PC-3 (cell line): ENCODE data around the gene TC2N. TPM values are rescaled to one million over a fixed set of nuclear protein-coding genes. Genes with fewer than 3 reads are reported as not detected.

Source experiments
- ATAC-seq: fragments of 200-7000 bp; cut with Tn5 transposase; 2 replicates; pipeline ENCODE4 v1.9.1; 2020; ENCODE audit warnings: mild to moderate bottlenecking, moderate library complexity
- BruUV-seq: library from RNA; stranded (reverse); fragments of 400-500 nt; replicated peaks from 2 replicates; lab custom pipeline; 2021; lab: Mats Ljungman, UMichigan
- CTCF ChIA-PET: fragments of 300-600 bp; sonication (Branson Sonifier 250); formaldehyde crosslinking; loops from one replicate; lab custom pipeline; 2022; ENCODE audit warnings: antibody characterized with exemption; lab: Charles Lee
- POLR2A ChIA-PET: fragments of 300-600 bp; sonication (Branson Sonifier 250); formaldehyde crosslinking; loops from one replicate; lab custom pipeline; 2022; ENCODE audit warnings: antibody characterized with exemption; ENCODE audit not compliant: unreplicated experiment; lab: Charles Lee
- DNase-seq: peaks from one replicate; pipeline ENCODE4 v3.0.0-alpha.2; 2015
- H2AFZ ChIP-seq: fragments of 300-600 bp; sonication (generic); 2 replicates; pipeline ENCODE4 v1.6.0; 2016; ENCODE audit warnings: antibody characterized with exemption, low read length
- H3F3A ChIP-seq: fragments of 300-600 bp; sonication (generic); one replicate; pipeline ENCODE4 v1.6.0; 2017; ENCODE audit warnings: antibody characterized with exemption, low read length, control low read depth, mild to moderate bottlenecking; ENCODE audit not compliant: unreplicated experiment
- H3K27ac ChIP-seq: fragments of 300-600 bp; sonication (generic); 2 replicates; pipeline ENCODE4 v1.5.1; 2016; ENCODE audit warnings: mild to moderate bottlenecking, low read length
- H3K27me3 ChIP-seq: fragments of 300-600 bp; sonication (generic); 2 replicates; pipeline ENCODE4 v1.6.1; 2016; ENCODE audit warnings: low read length, mixed read lengths
- H3K36me3 ChIP-seq: fragments of 300-600 bp; sonication (generic); 2 replicates; pipeline ENCODE4 v1.6.1; 2016; ENCODE audit warnings: low read depth, mixed run types, low read length, mixed read lengths
- H3K4me1 ChIP-seq: fragments of 300-600 bp; sonication (generic); 2 replicates; pipeline ENCODE4 v1.5.1; 2016; ENCODE audit warnings: low read length; ENCODE audit not compliant: insufficient read depth
- H3K4me2 ChIP-seq: fragments of 300-600 bp; sonication (generic); 2 replicates; pipeline ENCODE4 v1.6.0; 2016; ENCODE audit warnings: low read length
- H3K4me3 ChIP-seq: fragments of 300-600 bp; sonication (generic); 2 replicates; pipeline ENCODE4 v1.5.1; 2016; ENCODE audit warnings: mild to moderate bottlenecking, low read length, mixed read lengths
- H3K79me2 ChIP-seq: fragments of 300-600 bp; sonication (generic); 2 replicates; pipeline ENCODE4 v1.6.1; 2017; ENCODE audit warnings: low read length, mixed read lengths
- H3K9ac ChIP-seq: fragments of 300-600 bp; sonication (generic); 2 replicates; pipeline ENCODE4 v1.6.0; 2016; ENCODE audit warnings: mild to moderate bottlenecking, low read length
- H3K9me2 ChIP-seq: fragments of 300-600 bp; sonication (generic); replicated peaks from 2 replicates; pipeline ENCODE4 v1.6.1; 2016; ENCODE audit warnings: mixed run types, low read length, mixed read lengths
- H3K9me3 ChIP-seq: fragments of 300-600 bp; sonication (generic); 2 replicates; pipeline ENCODE4 v1.6.1; 2016; ENCODE audit warnings: low read length, mixed read lengths
- H4K20me1 ChIP-seq: fragments of 300-600 bp; sonication (generic); 2 replicates; pipeline ENCODE4 v1.6.1; 2016; ENCODE audit warnings: low read length, mixed read lengths
- EZH2 ChIP-seq: fragments of 300-600 bp; sonication (generic); IDR thresholded peaks from one replicate; pipeline ENCODE4 v1.6.1; 2017; ENCODE audit warnings: antibody characterized with exemption, mild to moderate bottlenecking, low read length; ENCODE audit not compliant: unreplicated experiment
- EZH2phosphoT487 ChIP-seq: fragments of 300-600 bp; sonication (generic); IDR thresholded peaks from 2 replicates; pipeline ENCODE4 v1.6.1; 2018; ENCODE audit warnings: mild to moderate bottlenecking, antibody characterized with exemption, low read length, borderline replicate concordance
- intact Hi-C: fragments of 100-400 bp; cut with micrococcal nuclease; formaldehyde crosslinking; loops from 2 replicates; pipeline ENCODE4 v1.9.0; 2023
- total RNA-seq: library from RNA; depleted of rRNA; stranded (reverse); fragments of >200 nt; gene quantifications from 2 replicates; pipeline ENCODE4 v1.2.3, GENCODE V29; 2014
- TF ChIP-seq, protein P1 (sequence below): fragments of 300-600 bp; sonication (generic); conservative IDR thresholded peaks from 2 replicates; pipeline ENCODE4 v1.5.1; 2017; ENCODE audit warnings: antibody characterized with exemption, low read depth, mild to moderate bottlenecking, low read length

Gene TC2N
- total RNA-seq, 1 experiment from 2014 or later: 6.2 TPM

DNA sequence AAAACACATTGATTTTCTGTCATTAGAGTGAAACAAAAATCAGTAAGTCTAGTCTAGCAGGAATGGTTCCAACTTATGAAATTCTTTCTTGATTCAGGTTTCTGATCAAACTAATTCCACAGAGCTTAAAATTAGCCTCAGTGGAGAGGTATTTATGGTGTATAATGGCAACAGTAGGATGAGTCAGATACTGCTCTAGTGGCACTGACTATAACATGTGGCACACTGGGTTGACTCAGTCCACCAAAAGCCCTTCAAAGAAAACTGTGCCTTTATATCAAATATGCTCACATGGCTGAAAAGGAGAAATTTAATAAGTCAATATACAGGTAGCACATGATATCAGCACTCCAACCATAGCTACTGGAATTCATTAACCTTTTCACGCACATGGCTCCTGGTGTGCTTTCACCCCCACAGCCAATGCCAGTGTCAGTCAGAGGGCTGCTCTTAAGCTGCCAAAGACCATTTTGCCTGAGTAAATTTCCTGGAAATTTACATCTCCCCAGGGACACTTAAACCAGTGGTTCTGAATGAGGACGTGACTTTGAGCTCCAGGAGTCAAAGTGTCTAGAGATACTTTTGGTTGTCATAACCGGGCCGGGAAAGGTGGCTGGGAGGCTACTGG, 113.7 kb downstream of the TC2N start:
- no peaks in the 10 kb centered on the region for H3K27me3 ChIP-seq

GRCh38 chr14:91752961-91753360, 114.4 kb downstream of the TC2N start:
- Histone ChIP-seq H3K9me2 (no peaks in the 10 kb centered on the region), H3K4me2 (no peak overlapping the region), H3K27me3 (no peaks in the 10 kb centered on the region), H3K9ac (no peak overlapping the region), H3K4me3 (no peak overlapping the region), H3K4me1 (peaks cover 33% of the 10 kb centered on the region), H3K27ac (no peak overlapping the region), H3K9me3 (no peaks in the 10 kb centered on the region), H2AFZ (no peak overlapping the region), H3K79me2 (no peaks in the 10 kb centered on the region), H4K20me1 (no peaks in the 10 kb centered on the region), H3K36me3 (no peaks in the 10 kb centered on the region), H3F3A (no peaks in the 10 kb centered on the region)
- ChIA-PET CTCF (no interaction called here), POLR2A (no interaction called here)
- TF ChIP-seq, protein P1, sequence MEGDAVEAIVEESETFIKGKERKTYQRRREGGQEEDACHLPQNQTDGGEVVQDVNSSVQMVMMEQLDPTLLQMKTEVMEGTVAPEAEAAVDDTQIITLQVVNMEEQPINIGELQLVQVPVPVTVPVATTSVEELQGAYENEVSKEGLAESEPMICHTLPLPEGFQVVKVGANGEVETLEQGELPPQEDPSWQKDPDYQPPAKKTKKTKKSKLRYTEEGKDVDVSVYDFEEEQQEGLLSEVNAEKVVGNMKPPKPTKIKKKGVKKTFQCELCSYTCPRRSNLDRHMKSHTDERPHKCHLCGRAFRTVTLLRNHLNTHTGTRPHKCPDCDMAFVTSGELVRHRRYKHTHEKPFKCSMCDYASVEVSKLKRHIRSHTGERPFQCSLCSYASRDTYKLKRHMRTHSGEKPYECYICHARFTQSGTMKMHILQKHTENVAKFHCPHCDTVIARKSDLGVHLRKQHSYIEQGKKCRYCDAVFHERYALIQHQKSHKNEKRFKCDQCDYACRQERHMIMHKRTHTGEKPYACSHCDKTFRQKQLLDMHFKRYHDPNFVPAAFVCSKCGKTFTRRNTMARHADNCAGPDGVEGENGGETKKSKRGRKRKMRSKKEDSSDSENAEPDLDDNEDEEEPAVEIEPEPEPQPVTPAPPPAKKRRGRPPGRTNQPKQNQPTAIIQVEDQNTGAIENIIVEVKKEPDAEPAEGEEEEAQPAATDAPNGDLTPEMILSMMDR: no peak
- TF ChIP-seq EZH2phosphoT487 (no peak), EZH2 (no peak)
- BruUV-seq: no TSS peak
- no peak for DNase-seq
- no peak for ATAC-seq
- intact Hi-C loops: no loop called here

More for the DNA sequence above, 113.7 kb downstream of the TC2N start:
- no peak for ATAC-seq
- DNase-seq: peak; percentile 59
- no peak overlapping the region for H3K9ac ChIP-seq
- no peak overlapping the region for H3K4me2 ChIP-seq
- H3K9me2 ChIP-seq: no peaks in the 10 kb centered on the region
- H3K79me2 ChIP-seq: no peaks in the 10 kb centered on the region
- ChIA-PET CTCF (no interaction called here), POLR2A (no interaction called here)
- no peak for TF ChIP-seq EZH2
- TF ChIP-seq, protein P1: no peak
- no peak for TF ChIP-seq EZH2phosphoT487
- intact Hi-C loops: no loop called here
- H3K36me3 ChIP-seq: no peaks in the 10 kb centered on the region
- no peak overlapping the region for H3K4me3 ChIP-seq
- H2AFZ ChIP-seq: no peak overlapping the region
- peaks cover 33% of the 10 kb centered on the region for H3K4me1 ChIP-seq
- no peaks in the 10 kb centered on the region for H3F3A ChIP-seq
- BruUV-seq: no TSS peak
- no peaks in the 10 kb centered on the region for H3K9me3 ChIP-seq
- no peaks in the 10 kb centered on the region for H4K20me1 ChIP-seq
- H3K27ac ChIP-seq: no peak overlapping the region

DNA sequence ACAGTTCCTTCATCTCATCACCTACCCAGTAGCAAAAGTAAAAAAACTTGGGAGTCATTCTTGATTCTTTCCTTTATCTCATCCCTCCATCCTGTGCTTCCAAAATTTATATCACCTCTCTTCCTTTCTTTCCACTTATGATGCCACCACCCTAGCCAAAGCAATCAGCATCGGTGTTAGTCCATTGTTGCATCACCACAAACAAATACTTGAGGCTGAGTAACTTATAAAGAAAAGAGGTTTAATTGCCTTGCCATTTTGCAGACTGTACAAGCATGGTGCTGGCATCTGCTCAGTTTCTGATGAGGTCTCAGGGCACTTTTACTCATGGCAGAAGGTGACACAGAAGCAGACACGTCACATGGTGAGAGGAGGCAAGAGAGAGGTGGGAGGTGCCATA, 115.6 kb downstream of the TC2N start:
- Histone ChIP-seq H3K36me3 (no peaks in the 10 kb centered on the region), H4K20me1 (no peaks in the 10 kb centered on the region), H3K4me3 (no peak overlapping the region), H3K9me2 (no peaks in the 10 kb centered on the region), H3K9ac (no peak overlapping the region), H3K4me1 (peaks cover 33% of the 10 kb centered on the region), H2AFZ (no peak overlapping the region), H3K79me2 (no peaks in the 10 kb centered on the region), H3K9me3 (no peaks in the 10 kb centered on the region), H3K27ac (no peak overlapping the region), H3F3A (no peaks in the 10 kb centered on the region), H3K4me2 (no peak overlapping the region), H3K27me3 (no peaks in the 10 kb centered on the region)
- CTCF ChIA-PET: no interaction called here
- ATAC-seq (no peak), DNase-seq (no peak)
- intact Hi-C loops: no loop called here
- TF ChIP-seq EZH2 (no peak), EZH2phosphoT487 (no peak)
- TF ChIP-seq, protein P1: no peak
- BruUV-seq: no TSS peak
- POLR2A ChIA-PET: no interaction called here
